GM12874 (cell line): ENCODE data around the gene IRF4.

ENCODE experiments used
- CTCF ChIP-seq: IDR thresholded peaks from 2 replicates; pipeline ENCODE4 v1.5.1; 2011; ENCODE audit warnings: low read depth, mild to moderate bottlenecking, control low read depth, low read length, moderate library complexity; ENCODE audit not compliant: insufficient read depth

Gene IRF4

GRCh38 chr6:364609-365540 is 26.7 kb upstream of the IRF4 start:
- no peak for TF ChIP-seq CTCF

DNA sequence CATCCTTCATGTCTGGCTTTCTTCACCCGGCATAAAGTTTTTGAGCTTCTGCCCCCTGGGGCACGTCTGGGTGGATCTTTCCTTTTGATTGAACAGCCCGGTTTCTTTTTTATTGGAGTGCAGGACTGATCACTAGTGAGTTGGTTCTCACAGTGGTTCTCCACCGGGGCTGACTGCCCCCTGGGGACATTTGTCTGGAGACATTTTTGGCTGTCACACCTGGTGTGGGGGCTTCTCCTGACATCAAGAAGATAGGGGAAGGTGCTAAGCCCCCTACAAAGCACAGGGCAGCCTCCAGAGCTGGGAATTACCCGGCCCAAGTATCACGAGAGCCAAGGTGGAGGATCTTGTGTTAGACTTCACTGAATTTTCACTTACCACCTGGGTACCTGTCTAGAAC is 25.7 kb upstream of the IRF4 start:
- no peak for TF ChIP-seq CTCF

DNA sequence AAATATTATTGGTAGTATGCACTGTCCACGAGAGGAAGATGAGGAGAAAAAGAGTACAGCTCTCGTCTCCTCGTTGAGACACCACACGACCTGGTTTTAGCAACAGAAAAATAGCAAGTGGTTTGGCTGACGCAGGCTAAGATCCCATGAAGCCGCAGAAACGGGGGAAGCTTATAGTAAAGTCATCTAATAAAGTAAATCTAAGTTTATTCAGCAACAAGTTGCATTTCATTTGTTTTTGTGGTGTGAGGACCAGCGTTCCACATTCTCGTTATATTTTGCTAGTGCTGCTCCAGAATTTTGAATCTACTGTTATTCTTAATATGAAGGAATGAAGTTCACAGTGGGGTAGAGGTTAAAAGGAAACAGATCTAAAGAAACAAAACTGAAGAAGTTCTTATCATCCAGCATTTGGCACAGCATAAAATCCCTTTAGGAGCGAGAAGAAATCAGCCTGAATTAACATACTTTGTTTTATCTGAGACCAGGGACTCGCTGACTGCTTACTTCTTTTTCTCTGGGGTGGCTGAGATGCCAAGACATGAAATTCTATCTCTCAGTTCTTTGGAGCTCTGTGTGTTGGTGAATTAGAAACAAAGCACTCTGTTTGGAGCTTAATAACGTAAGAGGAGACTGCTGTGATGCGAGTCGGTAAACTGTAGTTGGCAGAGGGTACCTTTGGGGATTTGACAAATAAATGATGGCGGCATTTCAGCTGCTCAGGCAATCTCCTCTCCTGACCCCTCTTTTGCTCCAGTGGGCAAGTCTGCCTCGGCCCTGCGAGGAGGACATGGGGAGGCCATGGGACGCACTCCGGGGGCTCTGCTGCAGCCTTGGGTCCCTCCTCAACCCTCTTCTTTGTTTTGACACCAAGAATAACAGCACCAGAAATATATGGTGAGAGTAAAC is 24.9 kb upstream of the IRF4 start:
- TF ChIP-seq CTCF, result no peak

DNA sequence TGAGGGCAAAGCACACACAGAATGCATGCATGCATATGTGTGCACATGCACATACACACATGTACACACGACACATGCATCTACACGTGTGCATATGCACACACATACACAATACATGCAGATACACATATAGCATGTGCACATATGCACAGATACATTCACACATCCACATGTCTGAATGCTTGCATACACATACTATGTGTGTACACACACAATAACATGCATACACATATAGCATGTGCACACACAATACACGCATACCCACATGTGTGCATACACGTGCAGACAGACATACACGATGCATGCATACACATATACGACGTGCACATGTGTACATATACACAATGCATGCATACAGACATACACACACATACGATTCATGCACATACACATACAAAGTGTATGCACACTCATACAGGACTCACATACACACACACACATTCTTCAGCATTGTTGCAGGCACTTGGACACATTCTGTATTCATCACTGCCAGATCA is 24.2 kb upstream of the IRF4 start:
- no peak for TF ChIP-seq CTCF

DNA sequence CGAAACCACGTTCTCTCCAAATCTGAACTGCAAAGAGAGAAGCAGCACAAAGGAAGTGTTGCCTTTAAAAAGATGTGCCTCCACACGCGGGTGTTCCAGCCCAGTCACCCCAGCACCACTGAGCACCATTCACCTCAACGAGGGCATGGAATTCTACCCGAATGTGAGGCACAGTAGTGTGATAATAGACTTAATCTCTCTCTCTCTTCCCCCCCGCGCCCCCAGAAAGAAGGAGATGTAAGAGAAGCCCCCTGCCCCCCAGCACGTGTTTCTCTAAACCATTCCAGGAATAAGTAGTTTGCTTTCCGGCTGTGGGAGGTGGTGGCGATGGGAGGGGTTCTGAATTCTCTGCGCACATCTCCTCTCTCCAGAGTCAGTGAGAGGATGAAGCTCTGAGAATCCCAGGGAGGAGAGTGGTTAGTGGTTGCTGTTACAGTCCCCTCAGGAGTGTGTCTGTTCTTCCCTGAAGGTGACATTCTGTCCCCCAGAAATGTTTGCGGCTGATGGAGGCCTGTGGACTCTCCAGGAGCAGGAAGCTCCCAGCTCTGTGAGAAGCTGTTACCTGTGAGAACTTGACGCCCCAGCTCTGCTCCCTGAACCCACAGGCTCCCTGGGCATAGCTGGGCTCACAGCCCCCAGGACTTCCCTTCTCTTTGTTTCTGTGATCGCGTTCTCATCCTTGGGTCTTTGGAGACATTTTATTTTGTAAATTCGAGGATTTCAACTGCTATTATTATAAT is 23.5 kb upstream of the IRF4 start:
- no peak for TF ChIP-seq CTCF

GRCh38 chr6:369559-370431 is 21.8 kb upstream of the IRF4 start:
- TF ChIP-seq CTCF, result no peak
